GM12864 (cell line): ENCODE results near the gene IGSF9.
A peak's percentile ranks its signal among the peaks of the same experiment; 100 is the strongest.

Experiments
- DNase-seq: peaks from one replicate; pipeline ENCODE4 v3.0.0-alpha.2; 2011; ENCODE audit warnings: low read depth
- H3K4me3 ChIP-seq: 2 replicates; pipeline ENCODE4 v1.5.1; 2011; ENCODE audit warnings: mild to moderate bottlenecking, low read depth, low read length, control low read depth
- TF ChIP-seq, protein P1 (sequence below): IDR thresholded peaks from 2 replicates; pipeline ENCODE4 v1.5.1; 2011; ENCODE audit warnings: low read depth, mild to moderate bottlenecking, moderate library complexity, low read length, control low read depth, inconsistent platforms; ENCODE audit errors: missing control alignments

IGSF9 gene

DNA sequence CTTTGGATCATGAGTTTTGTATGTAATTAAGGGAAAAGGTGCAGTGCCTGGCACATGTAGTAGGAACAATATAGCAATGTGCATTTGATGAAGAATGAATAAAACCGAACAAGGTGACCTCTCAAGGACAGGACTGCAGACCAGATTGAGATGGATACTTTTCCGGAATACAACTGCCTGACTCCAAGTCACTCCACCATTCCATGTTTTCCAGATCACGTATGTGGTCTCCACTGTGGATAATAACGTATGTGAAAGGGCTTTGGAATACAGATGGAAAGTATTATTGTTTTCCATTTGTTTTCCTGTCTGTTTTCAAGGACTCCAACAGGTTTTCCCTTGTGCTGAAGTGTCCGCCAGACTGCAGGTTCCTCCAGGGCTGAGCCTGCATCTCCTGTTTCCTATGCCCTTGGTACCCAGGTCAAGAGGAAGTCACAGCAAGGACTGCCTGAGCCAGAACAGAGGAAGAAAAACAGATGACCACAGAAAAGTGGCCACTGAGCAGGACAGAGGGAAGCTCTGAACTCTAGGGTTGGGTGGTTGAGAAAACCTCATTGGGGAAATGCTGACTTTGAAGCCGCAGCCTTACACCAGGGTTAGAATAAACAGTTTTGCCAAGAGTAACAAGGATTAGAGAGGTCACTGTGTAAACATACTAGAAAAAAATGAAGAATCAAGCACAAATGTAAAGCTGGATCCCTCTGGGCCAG, 49.4 kb downstream of the IGSF9 start:
- no peak overlapping the region for H3K4me3 ChIP-seq
- TF ChIP-seq, protein P1, sequence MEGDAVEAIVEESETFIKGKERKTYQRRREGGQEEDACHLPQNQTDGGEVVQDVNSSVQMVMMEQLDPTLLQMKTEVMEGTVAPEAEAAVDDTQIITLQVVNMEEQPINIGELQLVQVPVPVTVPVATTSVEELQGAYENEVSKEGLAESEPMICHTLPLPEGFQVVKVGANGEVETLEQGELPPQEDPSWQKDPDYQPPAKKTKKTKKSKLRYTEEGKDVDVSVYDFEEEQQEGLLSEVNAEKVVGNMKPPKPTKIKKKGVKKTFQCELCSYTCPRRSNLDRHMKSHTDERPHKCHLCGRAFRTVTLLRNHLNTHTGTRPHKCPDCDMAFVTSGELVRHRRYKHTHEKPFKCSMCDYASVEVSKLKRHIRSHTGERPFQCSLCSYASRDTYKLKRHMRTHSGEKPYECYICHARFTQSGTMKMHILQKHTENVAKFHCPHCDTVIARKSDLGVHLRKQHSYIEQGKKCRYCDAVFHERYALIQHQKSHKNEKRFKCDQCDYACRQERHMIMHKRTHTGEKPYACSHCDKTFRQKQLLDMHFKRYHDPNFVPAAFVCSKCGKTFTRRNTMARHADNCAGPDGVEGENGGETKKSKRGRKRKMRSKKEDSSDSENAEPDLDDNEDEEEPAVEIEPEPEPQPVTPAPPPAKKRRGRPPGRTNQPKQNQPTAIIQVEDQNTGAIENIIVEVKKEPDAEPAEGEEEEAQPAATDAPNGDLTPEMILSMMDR = no peak
- no peak for DNase-seq

DNA sequence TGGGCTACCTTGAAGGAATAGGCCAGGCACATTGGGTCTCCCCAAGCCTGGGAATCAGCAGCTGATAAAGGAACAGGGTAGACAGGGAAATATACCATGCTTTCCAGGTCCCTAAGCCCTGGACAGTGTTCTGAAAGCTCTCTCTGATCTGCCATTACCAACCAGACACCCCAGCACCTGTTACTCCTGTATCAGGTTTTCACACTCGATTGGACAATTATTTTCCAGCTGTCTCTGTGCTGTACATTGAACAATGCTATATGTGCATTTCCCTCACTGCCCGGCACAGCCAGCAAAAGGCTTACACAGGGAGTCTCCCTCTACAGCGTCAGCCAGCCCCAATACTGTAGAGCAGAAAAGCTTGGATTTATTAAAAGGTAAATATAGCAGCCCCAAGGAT, 50.1 kb downstream of the IGSF9 start:
- DNase-seq = no peak
- TF ChIP-seq, protein P1 = no peak
- H3K4me3 ChIP-seq = no peak overlapping the region

DNA sequence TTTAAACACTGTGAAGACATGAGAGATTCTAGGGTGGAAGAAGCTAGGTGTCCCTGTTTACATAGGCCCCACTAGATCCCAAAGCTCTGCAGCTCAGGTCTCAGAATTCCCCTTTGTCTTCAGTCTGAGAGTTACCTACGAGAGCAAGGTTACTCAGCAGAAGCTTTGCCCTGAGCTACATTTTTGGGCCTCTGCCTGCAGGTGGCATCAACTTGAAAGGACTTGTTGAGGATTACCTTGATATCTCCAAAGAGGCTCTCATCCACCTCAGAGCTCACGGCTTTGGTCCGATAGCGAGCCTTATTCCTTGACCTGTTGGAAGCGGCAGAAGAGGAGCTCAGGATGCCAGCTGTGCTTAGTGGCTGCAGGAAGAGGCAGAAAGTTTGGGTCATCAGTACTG, 52.5 kb downstream of the IGSF9 start:
- TF ChIP-seq, protein P1 = no peak
- H3K4me3 ChIP-seq = no peak overlapping the region
- no peak for DNase-seq

DNA sequence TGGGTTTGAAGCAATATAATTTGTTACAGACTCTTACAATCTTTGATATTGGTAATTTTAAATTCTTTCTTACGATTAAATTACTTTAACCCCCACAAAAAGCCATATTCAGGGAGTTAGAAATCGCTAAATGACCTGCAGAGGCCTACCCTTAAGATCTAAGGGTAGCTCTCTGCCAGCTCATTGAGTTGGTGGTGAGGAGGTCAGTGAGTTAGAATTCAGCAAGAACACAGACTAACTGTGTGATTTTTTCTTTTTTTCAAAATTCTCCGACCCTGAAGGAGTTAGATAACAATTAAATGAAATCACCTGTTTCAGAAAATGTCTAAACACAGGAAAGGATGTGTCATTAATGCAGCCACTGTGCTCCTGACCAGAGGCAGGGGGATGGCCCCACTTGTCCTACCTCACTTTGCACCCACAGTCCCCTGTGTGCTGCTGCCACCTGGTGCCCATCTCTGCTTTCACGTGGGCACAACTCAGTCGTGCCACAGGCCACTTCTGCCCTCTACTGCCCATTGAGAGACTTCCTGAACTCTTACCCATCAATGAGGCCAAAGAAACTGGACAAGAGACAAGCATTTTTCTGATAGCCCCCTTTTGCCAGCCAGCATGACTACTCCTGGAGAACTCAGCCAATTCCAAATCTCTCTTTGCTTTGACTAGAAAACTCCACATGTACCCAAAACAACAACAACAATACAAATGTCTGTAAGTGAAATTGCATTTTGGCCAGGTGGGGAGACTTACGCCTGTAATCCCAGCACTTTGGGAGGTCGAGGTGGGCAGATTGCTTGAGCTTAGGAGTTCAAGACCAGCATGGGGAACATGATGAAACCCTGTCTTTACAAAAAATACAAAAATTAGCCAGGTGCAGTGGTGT, 53.9 kb downstream of the IGSF9 start:
- TF ChIP-seq, protein P1 = peak; percentile 96
- peak; percentile 53 for DNase-seq
- no peak overlapping the region for H3K4me3 ChIP-seq

DNA sequence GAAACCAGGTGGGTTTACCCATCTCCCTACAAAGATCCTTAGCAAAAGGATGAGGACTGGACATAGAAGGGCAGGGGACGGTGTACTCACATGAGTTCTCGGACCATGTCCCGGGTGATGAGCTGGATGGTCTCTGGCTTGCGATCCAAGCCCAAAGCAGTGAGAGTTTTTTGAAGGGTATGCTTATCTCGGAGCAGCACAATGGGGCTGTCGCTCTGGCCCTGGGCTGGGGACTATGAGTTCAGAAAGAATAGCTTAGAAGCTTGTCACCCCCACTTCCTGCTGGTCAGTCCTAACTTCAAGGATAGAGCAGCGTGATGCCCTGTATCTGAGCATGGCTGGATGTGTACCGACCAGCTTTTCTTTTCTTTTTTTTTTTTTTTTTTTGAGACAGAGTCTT, 55.0 kb downstream of the IGSF9 start:
- DNase-seq = no peak
- TF ChIP-seq, protein P1 = no peak
- no peak overlapping the region for H3K4me3 ChIP-seq

DNA sequence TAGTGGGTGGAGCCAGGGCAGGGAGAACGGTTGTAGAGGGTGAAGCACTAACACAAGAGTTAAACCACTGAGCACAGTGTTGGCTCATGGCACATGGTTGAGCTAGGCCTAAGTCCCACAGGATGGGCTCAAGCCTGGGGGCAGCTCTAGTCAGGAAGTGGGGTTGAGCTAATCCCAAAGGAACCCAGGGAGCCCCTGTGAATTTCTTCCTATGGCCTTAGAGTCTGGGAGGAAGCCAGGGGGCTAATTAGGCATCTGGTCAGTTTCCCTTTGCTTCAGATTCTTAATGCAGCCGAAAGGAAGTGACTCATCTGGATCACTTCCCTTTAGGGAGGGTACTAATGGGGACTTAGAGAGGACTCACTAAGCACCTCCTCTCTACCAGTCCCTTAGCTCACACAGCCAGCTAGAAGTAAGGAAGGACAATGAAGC, 55.6 kb downstream of the IGSF9 start:
- H3K4me3 ChIP-seq = no peak overlapping the region
- DNase-seq = peak; percentile 66

More for the DNA sequence above, 55.6 kb downstream of the IGSF9 start:
- TF ChIP-seq, protein P1 = no peak
